SK-N-SH treated with all-trans-retinoic acid at 6 μM for 48 hours (cell line): ENCODE data around the gene AZIN2.
"Not testable (repeated sequence)": the region's sequence is repeated elsewhere in the genome, so short reads cannot be mapped to it uniquely, and the experiment has no call there.

Source experiments
- ATAC-seq: fragments of 200-7000 bp; cut with Tn5 transposase; 3 replicates; pipeline ENCODE4 v1.9.1; 2020; ENCODE audit warnings: mild to moderate bottlenecking, moderate library complexity
- ARNTL ChIP-seq: fragments of 450-650 bp; formaldehyde crosslinking; IDR thresholded peaks from 2 replicates; pipeline ENCODE4 v1.5.0; 2020; ENCODE audit warnings: low read depth, mild to moderate bottlenecking, moderate library complexity, borderline replicate concordance
- BACH2 ChIP-seq: fragments of 250-450 bp; sonication (Bioruptor Pico); IDR thresholded peaks from 2 replicates; pipeline ENCODE4 v1.9.0; 2021; ENCODE audit warnings: mild to moderate bottlenecking, borderline replicate concordance
- CSDC2 ChIP-seq: fragments of 250-450 bp; sonication (Bioruptor Pico); IDR thresholded peaks from 2 replicates; pipeline ENCODE4 v1.5.0; 2020; ENCODE audit warnings: mild to moderate bottlenecking, moderate library complexity
- ESRRG ChIP-seq: fragments of 250-450 bp; sonication (Bioruptor Pico); IDR thresholded peaks from 2 replicates; pipeline ENCODE4 v1.6.1; 2021; ENCODE audit warnings: mild to moderate bottlenecking
- GLIS3 ChIP-seq: fragments of 250-450 bp; sonication (Bioruptor Pico); IDR thresholded peaks from 2 replicates; pipeline ENCODE4 v1.5.0; 2020; ENCODE audit warnings: mild to moderate bottlenecking, moderate library complexity
- ISL1 ChIP-seq: fragments of 250-450 bp; sonication (Bioruptor Pico); IDR thresholded peaks from 2 replicates; pipeline ENCODE4 v2.1.2; 2022; ENCODE audit warnings: mild to moderate bottlenecking, moderate library complexity
- OSR1 ChIP-seq: fragments of 250-450 bp; sonication (Bioruptor Pico); IDR thresholded peaks from 2 replicates; pipeline ENCODE4 v1.8.0; 2022; ENCODE audit warnings: moderate library complexity, mild to moderate bottlenecking, inconsistent platforms
- PPARA ChIP-seq: fragments of 250-450 bp; sonication (Bioruptor Pico); IDR thresholded peaks from 2 replicates; pipeline ENCODE4 v1.5.0; 2020; ENCODE audit warnings: mild to moderate bottlenecking, borderline replicate concordance
- RARB ChIP-seq: fragments of 250-450 bp; sonication (Bioruptor Pico); IDR thresholded peaks from 2 replicates; pipeline ENCODE4 v1.8.0; 2021; ENCODE audit warnings: mild to moderate bottlenecking, moderate library complexity
- SNAI2 ChIP-seq: fragments of 250-450 bp; sonication (Bioruptor Pico); IDR thresholded peaks from 2 replicates; pipeline ENCODE4 v1.5.0; 2020; ENCODE audit warnings: mild to moderate bottlenecking, moderate library complexity
- TCF4 ChIP-seq: fragments of 250-450 bp; sonication (Bioruptor Pico); IDR thresholded peaks from 2 replicates; pipeline ENCODE4 v1.8.0; 2021; ENCODE audit warnings: mild to moderate bottlenecking, moderate library complexity, borderline replicate concordance
- ZC3H10 ChIP-seq: fragments of 250-450 bp; sonication (Bioruptor Pico); IDR thresholded peaks from 2 replicates; pipeline ENCODE4 v1.5.1; 2021; ENCODE audit warnings: mild to moderate bottlenecking, moderate library complexity
- ZFP3 ChIP-seq: fragments of 250-450 bp; sonication (Bioruptor Pico); IDR thresholded peaks from 2 replicates; pipeline ENCODE4 v1.5.0; 2020; ENCODE audit warnings: mild to moderate bottlenecking, moderate library complexity
- ZFP30 ChIP-seq: fragments of 450-650 bp; formaldehyde crosslinking; IDR thresholded peaks from 2 replicates; pipeline ENCODE4 v1.5.0; 2022; ENCODE audit warnings: mild to moderate bottlenecking, moderate library complexity
- ZNF565 ChIP-seq: fragments of 450-650 bp; formaldehyde crosslinking; conservative IDR thresholded peaks from 2 replicates; pipeline ENCODE4 v1.5.0; 2020; ENCODE audit warnings: low read depth, mild to moderate bottlenecking, moderate library complexity
- ZNF70 ChIP-seq: fragments of 450-650 bp; formaldehyde crosslinking; IDR thresholded peaks from 2 replicates; pipeline ENCODE4 v1.5.0; 2020; ENCODE audit warnings: mild to moderate bottlenecking, moderate library complexity
- ZNF8 ChIP-seq: fragments of 450-650 bp; formaldehyde crosslinking; IDR thresholded peaks from 2 replicates; pipeline ENCODE4 v1.5.0; 2020; ENCODE audit warnings: mild to moderate bottlenecking, moderate library complexity
- TF ChIP-seq, protein P1 (sequence below): fragments of 250-450 bp; sonication (Bioruptor Pico); IDR thresholded peaks from 2 replicates; pipeline ENCODE4 v1.5.1; 2021; ENCODE audit warnings: mild to moderate bottlenecking, moderate library complexity
- TF ChIP-seq, protein P2 (sequence below): fragments of 250-450 bp; sonication (Bioruptor Pico); IDR thresholded peaks from 2 replicates; pipeline ENCODE4 v1.8.0; 2020; ENCODE audit warnings: mild to moderate bottlenecking, moderate library complexity, borderline replicate concordance
- TF ChIP-seq, protein P3 (sequence below): fragments of 250-450 bp; sonication (Bioruptor Pico); IDR thresholded peaks from 2 replicates; pipeline ENCODE4 v1.8.0; 2021; ENCODE audit warnings: low read depth, mild to moderate bottlenecking, moderate library complexity, borderline replicate concordance
- TF ChIP-seq, protein P4 (sequence below): fragments of 250-450 bp; sonication (Bioruptor Pico); IDR thresholded peaks from 2 replicates; pipeline ENCODE4 v1.5.1; 2020; ENCODE audit warnings: low read depth, mild to moderate bottlenecking, moderate library complexity
- TF ChIP-seq, protein P5 (sequence below): fragments of 250-450 bp; sonication (Bioruptor Pico); IDR thresholded peaks from 2 replicates; pipeline ENCODE4 v1.5.0; 2020; ENCODE audit warnings: mild to moderate bottlenecking, moderate library complexity

Gene AZIN2

DNA sequence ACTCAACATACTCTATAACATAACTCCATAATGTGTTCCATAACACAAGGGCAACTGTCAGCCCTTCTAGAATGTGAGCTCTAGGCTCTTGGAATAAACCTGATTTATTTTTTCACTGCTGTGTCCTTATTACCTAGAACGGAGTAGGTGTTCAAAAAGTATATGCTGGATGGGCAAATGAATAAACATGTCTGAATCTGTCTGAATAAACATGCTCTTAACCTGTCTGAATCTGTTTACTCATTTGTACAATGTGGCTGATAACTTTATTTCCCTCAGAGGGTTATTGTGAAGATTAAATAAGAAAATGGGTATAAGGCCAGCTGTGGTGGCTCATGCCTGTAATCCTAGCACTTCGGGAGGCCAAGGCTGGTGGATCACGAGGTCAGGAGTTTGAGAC is 42.3 kb downstream of the AZIN2 start:
- ATAC-seq: no peak
- no peak for TF ChIP-seq ARNTL
- TF ChIP-seq, protein P1, sequence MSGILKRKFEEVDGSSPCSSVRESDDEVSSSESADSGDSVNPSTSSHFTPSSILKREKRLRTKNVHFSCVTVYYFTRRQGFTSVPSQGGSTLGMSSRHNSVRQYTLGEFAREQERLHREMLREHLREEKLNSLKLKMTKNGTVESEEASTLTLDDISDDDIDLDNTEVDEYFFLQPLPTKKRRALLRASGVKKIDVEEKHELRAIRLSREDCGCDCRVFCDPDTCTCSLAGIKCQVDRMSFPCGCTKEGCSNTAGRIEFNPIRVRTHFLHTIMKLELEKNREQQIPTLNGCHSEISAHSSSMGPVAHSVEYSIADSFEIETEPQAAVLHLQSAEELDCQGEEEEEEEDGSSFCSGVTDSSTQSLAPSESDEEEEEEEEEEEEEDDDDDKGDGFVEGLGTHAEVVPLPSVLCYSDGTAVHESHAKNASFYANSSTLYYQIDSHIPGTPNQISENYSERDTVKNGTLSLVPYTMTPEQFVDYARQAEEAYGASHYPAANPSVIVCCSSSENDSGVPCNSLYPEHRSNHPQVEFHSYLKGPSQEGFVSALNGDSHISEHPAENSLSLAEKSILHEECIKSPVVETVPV (CRISPR knock-in tag): no peak
- TF ChIP-seq OSR1 (CRISPR knock-in tag): no peak
- no peak for TF ChIP-seq ZNF8 (CRISPR knock-in tag)
- no peak for TF ChIP-seq SNAI2 (CRISPR knock-in tag)
- TF ChIP-seq CSDC2 (CRISPR knock-in tag): no peak
- no peak for TF ChIP-seq ZNF565 (CRISPR knock-in tag)
- TF ChIP-seq TCF4 (CRISPR knock-in tag): no peak
- TF ChIP-seq, protein P2, sequence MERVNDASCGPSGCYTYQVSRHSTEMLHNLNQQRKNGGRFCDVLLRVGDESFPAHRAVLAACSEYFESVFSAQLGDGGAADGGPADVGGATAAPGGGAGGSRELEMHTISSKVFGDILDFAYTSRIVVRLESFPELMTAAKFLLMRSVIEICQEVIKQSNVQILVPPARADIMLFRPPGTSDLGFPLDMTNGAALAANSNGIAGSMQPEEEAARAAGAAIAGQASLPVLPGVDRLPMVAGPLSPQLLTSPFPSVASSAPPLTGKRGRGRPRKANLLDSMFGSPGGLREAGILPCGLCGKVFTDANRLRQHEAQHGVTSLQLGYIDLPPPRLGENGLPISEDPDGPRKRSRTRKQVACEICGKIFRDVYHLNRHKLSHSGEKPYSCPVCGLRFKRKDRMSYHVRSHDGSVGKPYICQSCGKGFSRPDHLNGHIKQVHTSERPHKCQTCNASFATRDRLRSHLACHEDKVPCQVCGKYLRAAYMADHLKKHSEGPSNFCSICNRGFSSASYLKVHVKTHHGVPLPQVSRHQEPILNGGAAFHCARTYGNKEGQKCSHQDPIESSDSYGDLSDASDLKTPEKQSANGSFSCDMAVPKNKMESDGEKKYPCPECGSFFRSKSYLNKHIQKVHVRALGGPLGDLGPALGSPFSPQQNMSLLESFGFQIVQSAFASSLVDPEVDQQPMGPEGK: no peak
- no peak for TF ChIP-seq GLIS3
- no peak for TF ChIP-seq ESRRG (CRISPR knock-in tag)
- no peak for TF ChIP-seq BACH2 (CRISPR knock-in tag)
- TF ChIP-seq RARB: no peak
- TF ChIP-seq ZFP30 (CRISPR knock-in tag): no peak
- TF ChIP-seq, protein P3, sequence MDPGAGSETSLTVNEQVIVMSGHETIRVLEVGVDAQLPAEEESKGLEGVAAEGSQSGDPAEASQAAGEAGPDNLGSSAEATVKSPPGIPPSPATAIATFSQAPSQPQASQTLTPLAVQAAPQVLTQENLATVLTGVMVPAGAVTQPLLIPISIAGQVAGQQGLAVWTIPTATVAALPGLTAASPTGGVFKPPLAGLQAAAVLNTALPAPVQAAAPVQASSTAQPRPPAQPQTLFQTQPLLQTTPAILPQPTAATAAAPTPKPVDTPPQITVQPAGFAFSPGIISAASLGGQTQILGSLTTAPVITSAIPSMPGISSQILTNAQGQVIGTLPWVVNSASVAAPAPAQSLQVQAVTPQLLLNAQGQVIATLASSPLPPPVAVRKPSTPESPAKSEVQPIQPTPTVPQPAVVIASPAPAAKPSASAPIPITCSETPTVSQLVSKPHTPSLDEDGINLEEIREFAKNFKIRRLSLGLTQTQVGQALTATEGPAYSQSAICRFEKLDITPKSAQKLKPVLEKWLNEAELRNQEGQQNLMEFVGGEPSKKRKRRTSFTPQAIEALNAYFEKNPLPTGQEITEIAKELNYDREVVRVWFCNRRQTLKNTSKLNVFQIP (CRISPR knock-in tag): no peak
- no peak for TF ChIP-seq ZFP3 (CRISPR knock-in tag)
- TF ChIP-seq, protein P4, sequence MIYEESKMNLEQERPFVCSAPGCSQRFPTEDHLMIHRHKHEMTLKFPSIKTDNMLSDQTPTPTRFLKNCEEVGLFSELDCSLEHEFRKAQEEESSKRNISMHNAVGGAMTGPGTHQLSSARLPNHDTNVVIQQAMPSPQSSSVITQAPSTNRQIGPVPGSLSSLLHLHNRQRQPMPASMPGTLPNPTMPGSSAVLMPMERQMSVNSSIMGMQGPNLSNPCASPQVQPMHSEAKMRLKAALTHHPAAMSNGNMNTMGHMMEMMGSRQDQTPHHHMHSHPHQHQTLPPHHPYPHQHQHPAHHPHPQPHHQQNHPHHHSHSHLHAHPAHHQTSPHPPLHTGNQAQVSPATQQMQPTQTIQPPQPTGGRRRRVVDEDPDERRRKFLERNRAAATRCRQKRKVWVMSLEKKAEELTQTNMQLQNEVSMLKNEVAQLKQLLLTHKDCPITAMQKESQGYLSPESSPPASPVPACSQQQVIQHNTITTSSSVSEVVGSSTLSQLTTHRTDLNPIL: no peak
- no peak for TF ChIP-seq ZNF70 (CRISPR knock-in tag)
- TF ChIP-seq ZC3H10: no peak
- TF ChIP-seq PPARA (CRISPR knock-in tag): no peak

DNA sequence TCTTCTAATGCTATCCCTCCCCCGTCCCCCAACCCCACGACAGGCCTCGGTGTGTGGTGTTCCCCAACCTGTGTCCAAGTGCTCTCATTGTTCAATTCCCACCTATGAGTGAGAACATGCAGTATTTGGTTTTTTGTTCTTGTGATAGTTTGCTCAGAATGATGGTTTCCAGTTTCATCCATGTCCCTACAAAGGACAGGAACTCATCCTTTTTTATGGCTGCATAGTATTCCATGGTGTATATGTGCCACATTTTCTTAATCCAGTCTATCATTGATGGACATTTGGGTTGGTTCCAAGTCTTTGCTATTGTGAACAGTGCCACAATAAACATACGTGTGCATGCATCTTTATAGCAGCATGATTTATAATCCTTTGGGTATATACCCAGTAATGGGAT is 43.7 kb downstream of the AZIN2 start:
- ATAC-seq: not testable (repeated sequence)

DNA sequence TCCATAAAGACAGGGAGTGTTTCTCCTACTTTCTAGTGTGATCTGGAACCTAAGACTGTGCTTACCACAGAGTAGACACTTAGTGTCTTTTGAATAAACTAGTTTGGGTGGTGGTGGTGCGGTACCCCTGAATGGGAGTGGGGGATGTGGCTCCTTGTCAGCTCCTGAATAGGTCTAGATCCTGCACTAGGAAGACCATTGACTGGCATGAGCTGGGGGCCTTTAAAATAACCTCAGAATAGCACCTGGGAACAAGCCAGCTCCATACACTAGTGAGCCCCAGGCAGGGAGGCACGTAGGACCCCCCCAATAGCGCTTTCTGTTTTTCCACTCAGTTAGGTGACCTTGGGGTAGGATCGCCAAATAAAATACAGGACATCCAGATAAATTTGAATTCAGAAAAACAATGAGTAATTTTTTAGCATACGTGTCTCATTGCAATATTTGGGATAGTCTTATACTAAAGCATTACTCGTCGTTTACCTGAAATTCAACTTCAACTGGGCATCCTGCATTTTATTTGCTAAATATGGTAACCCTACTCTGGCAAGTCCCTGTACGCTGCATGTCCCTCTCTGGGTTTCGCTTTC is 45.6 kb downstream of the AZIN2 start:
- ATAC-seq: no peak
- TF ChIP-seq, protein P4: no peak
- TF ChIP-seq ZNF70 (CRISPR knock-in tag) (no peak), SNAI2 (CRISPR knock-in tag) (no peak), ZNF8 (CRISPR knock-in tag) (no peak), PPARA (CRISPR knock-in tag) (no peak), TCF4 (CRISPR knock-in tag) (no peak), ZFP30 (CRISPR knock-in tag) (no peak), ARNTL (no peak), OSR1 (CRISPR knock-in tag) (no peak), CSDC2 (CRISPR knock-in tag) (no peak), ESRRG (CRISPR knock-in tag) (no peak), RARB (no peak), ZNF565 (CRISPR knock-in tag) (no peak), ISL1 (no peak)
- TF ChIP-seq, protein P5, sequence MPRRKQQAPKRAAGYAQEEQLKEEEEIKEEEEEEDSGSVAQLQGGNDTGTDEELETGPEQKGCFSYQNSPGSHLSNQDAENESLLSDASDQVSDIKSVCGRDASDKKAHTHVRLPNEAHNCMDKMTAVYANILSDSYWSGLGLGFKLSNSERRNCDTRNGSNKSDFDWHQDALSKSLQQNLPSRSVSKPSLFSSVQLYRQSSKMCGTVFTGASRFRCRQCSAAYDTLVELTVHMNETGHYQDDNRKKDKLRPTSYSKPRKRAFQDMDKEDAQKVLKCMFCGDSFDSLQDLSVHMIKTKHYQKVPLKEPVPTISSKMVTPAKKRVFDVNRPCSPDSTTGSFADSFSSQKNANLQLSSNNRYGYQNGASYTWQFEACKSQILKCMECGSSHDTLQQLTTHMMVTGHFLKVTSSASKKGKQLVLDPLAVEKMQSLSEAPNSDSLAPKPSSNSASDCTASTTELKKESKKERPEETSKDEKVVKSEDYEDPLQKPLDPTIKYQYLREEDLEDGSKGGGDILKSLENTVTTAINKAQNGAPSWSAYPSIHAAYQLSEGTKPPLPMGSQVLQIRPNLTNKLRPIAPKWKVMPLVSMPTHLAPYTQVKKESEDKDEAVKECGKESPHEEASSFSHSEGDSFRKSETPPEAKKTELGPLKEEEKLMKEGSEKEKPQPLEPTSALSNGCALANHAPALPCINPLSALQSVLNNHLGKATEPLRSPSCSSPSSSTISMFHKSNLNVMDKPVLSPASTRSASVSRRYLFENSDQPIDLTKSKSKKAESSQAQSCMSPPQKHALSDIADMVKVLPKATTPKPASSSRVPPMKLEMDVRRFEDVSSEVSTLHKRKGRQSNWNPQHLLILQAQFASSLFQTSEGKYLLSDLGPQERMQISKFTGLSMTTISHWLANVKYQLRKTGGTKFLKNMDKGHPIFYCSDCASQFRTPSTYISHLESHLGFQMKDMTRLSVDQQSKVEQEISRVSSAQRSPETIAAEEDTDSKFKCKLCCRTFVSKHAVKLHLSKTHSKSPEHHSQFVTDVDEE (CRISPR knock-in tag): no peak
- TF ChIP-seq, protein P1 (CRISPR knock-in tag): no peak
- TF ChIP-seq, protein P2: no peak; the same call in 1 of the 2 replicates
